NCI-H128 (cell line): ENCODE results near the gene LCOR.
"Not testable (repeated sequence)": the region's sequence is repeated elsewhere in the genome, so short reads cannot be mapped to it uniquely, and the experiment has no call there.

Source experiments
- DNase-seq: peaks from one replicate; lab custom pipeline; 2025; ENCODE audit not compliant: unreplicated experiment; lab: John Stamatoyannopoulos, UW

Gene LCOR

GRCh38 chr10:97028832-97029178 lies 196.7 kb downstream of the LCOR start:
- no peak for DNase-seq

- DNase-seq = no peak
Observed at GRCh38 chr10:97029271-97029670, 197.2 kb downstream of the LCOR start.

DNA sequence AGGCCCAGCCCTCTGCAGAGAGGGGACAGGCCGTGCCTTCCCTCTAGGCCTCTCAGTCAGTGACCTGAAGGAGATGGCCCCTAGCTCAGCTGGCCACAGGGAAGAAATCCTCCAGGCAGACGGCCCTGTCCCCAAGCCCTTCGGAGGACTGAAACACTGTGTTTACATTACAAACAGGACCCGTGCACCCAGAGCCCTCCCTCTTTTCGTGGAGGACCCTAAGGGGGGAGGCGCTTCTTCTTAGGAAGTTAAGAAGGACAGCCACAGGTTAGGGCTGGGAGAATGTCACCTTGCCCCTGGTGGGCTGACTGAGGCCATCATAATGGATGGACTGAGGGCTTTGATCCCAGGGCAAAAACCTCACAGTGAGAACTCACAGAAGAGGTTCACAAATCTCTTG lies 198.8 kb downstream of the LCOR start:
- DNase-seq = no peak

DNA sequence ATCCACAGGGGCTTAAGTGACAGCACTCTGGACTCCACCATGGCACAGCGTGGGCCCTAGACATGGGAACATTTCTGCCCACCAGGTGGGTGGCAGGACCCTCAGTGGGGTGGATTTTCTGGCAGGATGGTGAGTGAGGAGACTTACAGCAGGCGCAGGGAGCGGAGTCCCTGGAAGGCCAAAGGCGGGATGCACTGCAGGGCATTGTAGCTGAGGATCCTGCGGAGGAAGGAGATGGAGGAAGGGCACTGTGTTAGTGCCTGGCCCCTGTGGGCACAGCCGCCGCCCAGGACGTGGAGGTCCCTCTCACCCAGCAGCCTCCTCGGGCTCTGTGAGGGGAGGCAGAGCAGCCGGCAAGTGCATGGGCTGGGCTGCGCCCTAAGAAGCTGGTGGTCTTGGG lies 199.4 kb downstream of the LCOR start:
- no peak for DNase-seq

GRCh38 chr10:97032624-97033023 lies 200.5 kb downstream of the LCOR start:
- no peak for DNase-seq

DNA sequence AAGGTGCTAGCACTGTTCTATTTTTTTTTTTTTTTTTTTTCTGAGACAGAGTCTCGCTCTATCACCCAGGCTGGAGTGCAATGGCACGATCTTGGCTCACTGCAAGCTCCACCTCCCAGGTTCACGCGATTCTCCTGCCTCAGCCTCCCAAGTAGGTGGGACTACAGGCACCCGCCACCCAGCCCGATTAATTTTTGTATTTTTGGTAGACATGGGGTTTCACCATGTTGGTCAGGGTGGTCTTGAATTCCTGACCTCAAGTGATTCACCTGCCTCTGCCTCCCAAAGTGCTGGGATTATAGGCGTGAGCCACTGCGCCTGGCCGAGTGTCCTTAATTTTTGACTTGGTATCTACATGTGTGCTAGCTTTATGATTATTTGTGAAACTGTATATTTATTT lies 201.7 kb downstream of the LCOR start:
- DNase-seq = not testable (repeated sequence)

DNA sequence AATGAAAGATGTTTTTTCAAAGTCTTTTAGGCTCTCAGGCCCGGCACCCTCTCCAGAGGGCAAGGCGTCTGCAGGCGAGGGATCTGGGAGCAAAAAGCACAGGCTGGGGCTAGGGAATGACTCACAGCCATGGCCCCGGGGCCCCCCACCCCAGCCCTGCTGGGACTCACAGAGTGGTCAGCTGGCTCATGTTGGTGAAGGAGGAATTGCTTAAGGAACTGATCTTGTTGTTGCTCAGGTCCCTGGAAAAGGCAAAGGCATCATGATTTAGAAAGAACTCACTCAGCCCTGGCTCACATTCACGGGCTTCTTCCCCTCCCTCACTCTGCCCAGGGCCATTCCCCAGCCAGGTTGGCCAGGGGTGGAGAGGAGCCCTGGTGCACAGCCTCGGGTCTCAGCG lies 202.2 kb downstream of the LCOR start:
- DNase-seq = no peak

DNA sequence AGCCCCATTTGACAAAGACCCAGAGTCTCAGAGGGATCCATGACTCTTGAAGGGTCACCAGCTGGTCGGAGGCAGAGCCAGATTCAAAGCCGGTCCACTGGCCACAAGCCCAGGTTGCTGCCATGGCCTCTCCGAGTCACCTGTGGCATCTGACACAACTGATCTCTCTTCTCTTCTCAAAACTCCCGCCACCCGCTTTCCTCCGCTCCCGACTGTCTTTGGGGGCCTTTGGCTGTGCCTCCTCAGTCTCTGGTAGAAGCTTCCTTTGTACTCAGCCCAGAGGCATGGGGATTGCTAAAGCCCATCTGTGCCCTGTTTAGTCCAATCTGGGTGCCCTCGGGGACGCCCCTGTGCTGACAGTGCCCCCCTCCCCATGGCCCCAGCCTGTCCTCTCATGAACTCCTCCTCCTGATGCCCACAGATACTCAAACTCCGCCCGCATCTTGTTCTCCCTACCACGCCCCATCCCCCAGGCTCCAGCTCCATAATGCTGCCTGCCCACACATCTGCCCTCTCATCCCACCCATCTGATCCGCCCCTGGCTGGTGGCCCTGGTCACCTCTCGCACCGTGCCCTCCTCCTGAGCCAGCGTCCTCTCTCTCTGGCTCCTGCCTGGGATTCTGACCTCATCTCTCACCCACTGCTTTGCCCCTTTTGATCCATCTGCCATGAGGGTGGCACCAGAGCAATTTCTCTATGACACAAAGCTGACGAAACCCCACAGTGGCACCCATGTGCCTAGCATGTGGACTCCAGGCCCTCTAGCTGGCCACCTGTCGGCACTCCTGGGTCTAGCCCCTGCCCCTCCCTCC lies 203.1 kb downstream of the LCOR start:
- DNase-seq = no peak

GRCh38 chr10:97037365-97038361 lies 205.6 kb downstream of the LCOR start:
- DNase-seq = peak; percentile 14

DNA sequence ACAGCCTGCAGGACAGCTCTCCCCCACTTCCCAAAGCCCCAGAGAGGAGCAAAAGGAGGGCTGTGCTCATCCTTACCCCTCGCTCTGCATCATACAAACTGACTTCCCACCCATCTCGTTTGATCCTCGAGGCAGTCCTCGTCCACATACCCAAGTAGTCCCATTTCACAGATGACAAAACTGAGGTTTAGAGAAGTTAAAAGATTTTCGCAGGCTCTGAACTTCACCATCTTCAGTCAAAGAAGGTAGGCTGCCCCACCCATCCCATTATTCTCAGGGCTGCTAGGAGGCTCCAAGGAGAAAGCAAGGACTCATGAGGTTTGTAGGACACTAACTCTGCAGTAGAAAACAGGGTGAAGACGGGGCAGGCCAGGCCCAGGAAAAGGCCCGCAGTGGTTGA lies 206.6 kb downstream of the LCOR start:
- no peak for DNase-seq

- no peak for DNase-seq
Observed at GRCh38 chr10:97039538-97040247, 207.6 kb downstream of the LCOR start.

DNA sequence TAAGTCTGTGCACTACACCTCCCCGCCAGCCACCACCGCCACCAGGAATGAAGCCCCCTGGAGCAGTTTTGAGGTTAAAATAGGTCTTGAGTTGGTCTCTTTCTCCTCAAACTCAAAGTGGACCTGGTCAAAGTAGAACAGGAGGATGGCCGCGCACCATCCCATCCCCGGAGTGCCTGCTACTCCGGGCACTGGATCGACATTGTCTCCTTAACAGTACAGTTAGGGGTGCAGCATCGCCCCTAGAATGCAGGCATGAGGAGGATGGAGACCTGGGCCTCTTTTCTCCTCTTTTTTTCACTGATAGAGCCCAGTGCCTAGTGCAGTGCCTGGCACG lies 208.1 kb downstream of the LCOR start:
- DNase-seq = no peak

- no peak for DNase-seq
Observed at GRCh38 chr10:97040706-97041105, 208.6 kb downstream of the LCOR start.

GRCh38 chr10:97042081-97042480 lies 210.0 kb downstream of the LCOR start:
- DNase-seq = no peak

DNA sequence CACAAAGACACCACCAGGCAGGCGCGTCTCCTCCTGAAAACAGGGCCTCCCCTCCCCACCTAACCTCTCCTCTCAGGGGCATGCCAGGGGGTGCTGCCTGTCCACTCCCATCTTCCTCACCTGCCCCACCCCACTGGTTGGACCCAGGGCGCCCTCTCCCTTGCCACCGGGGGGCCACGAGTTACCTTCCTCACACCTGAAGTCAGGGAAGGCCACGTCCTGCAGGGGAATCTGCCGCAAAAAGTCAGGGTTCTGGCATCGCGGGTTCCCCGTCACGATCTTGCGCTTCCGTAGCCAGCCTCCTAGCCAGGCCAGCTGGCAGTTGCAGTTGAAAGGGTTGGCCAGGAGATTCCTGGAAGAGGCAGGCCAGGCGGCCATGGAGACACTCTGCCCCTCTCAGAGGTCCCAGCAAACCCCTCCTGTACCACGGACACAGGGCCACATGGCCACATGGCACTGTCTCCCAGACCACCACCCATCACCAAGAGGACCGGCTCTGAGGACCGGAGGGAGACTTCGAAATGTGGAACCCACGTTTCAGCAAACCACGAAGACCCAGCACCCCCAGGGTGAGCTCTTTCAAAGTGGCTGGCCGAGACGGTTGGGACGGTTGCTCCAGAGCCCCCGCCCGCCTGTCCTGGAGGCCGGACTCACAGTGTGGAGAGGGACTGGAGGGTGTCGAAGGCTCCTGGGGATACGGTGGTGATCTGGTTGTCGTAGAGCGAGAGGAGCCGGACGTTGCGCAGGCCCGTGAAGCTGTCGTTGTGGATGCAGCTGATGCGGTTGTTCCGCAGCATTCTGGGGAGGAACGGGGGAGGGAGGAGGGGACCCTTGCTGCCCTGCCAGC lies 210.8 kb downstream of the LCOR start:
- DNase-seq = no peak

DNA sequence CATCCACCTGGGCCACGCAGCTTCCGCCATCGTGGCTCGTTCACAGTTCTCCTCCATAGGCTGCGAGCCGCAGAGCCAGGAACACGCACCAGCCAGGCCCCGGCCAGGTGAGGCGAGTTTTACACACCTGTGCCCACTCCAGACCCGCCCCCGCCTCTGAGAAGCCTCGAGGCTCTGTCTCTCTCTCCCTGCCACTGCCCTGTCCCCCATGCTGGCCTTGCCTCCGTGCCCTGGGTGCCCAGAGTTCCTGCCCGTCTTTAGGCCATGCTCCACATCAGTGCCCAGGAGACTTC lies 211.4 kb downstream of the LCOR start:
- DNase-seq = no peak
